ENCODE data around the gene URB2. TPM values are rescaled to one million over a fixed set of nuclear protein-coding genes. Genes with fewer than 3 reads are reported as not detected.

Gene URB2
- total and polyA plus RNA-seq, 2 experiments from 2014 or later, result 4.7 to 7.5 TPM

DNA sequence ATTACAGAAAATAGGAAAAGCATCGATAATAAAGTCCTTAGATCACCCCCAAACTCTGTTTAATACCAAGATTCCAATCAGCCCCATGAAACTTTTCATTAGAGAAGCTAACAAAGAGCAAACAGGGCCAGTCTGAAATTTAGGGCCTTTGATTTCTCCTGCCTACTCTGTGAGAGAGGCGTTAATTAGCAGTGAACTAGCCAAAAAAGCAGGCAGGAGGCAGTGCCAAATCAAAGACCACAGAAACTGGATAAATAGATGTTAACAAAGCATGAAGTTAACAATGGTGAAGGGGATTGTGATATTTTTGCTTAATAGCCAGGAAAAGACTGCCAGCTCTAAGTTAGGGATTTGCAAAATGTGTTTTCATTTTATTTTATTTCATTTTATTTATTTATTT, 11.3 kb upstream of the URB2 start:
- Histone ChIP-seq H3K4me1 (ENCODE audit: low read depth) (no peaks in the 10 kb centered on the region), H3K27ac (no peak overlapping the region), H3K36me3 (peaks cover 7% of the 10 kb centered on the region), H3K27me3 (no peaks in the 10 kb centered on the region), H3K4me3 (no peak overlapping the region), H3K9me3 (ENCODE audit: low read depth) (no peaks in the 10 kb centered on the region)
- DNase-seq (ENCODE audit: low read depth in 1 of 2, low spot score in 1 of 2), result no peak
- TF ChIP-seq, protein P1, sequence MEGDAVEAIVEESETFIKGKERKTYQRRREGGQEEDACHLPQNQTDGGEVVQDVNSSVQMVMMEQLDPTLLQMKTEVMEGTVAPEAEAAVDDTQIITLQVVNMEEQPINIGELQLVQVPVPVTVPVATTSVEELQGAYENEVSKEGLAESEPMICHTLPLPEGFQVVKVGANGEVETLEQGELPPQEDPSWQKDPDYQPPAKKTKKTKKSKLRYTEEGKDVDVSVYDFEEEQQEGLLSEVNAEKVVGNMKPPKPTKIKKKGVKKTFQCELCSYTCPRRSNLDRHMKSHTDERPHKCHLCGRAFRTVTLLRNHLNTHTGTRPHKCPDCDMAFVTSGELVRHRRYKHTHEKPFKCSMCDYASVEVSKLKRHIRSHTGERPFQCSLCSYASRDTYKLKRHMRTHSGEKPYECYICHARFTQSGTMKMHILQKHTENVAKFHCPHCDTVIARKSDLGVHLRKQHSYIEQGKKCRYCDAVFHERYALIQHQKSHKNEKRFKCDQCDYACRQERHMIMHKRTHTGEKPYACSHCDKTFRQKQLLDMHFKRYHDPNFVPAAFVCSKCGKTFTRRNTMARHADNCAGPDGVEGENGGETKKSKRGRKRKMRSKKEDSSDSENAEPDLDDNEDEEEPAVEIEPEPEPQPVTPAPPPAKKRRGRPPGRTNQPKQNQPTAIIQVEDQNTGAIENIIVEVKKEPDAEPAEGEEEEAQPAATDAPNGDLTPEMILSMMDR (IDR thresholded peaks at IDR 0.05; ENCODE audit: low read depth, low read length), result no peak

DNA sequence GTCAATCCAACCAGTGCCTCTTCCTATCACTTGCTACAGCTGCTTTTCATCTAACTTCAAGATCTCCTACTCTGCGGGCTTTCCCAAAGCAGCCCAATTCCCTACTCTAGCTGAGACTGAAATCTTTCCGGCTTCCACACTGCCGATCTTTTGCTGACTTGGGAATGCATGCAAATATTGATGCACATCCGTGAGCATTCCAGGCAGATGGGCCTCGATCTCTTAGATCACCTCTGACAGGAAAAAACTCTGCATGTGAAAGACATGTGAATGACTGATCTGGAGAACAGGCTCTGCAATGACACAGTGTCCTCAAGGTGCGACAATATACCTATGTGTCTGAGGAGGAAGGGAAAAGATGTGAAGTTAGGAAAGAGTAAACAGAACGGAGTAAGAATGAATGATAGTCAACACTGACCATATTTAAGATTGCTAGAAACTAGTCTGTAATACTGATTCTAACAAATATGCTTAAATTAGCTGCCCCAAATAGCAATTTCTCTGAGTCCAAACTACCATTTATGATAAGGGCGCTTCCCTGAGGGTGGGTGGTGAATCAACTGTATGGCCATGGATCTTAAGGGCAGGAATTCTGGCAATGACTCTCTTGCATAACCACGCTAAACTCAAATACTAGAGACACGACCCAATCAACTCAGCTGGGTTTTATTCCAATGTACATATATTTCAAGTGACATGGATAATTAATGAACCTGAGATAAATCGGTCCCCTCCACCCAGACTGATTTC, 8.5 kb upstream of the URB2 start:
- no peak for DNase-seq (ENCODE audit: low read depth in 1 of 2, low spot score in 1 of 2)
- H3K27me3 ChIP-seq, result no peaks in the 10 kb centered on the region
- TF ChIP-seq, protein P1 (IDR thresholded peaks at IDR 0.05; ENCODE audit: low read depth, low read length), result no peak
- H3K36me3 ChIP-seq, result no peaks in the 10 kb centered on the region
- H3K9me3 ChIP-seq (ENCODE audit: low read depth), result no peaks in the 10 kb centered on the region
- no peak overlapping the region for H3K27ac ChIP-seq
- no peak overlapping the region for H3K4me3 ChIP-seq
- no peaks in the 10 kb centered on the region for H3K4me1 ChIP-seq (ENCODE audit: low read depth)

DNA sequence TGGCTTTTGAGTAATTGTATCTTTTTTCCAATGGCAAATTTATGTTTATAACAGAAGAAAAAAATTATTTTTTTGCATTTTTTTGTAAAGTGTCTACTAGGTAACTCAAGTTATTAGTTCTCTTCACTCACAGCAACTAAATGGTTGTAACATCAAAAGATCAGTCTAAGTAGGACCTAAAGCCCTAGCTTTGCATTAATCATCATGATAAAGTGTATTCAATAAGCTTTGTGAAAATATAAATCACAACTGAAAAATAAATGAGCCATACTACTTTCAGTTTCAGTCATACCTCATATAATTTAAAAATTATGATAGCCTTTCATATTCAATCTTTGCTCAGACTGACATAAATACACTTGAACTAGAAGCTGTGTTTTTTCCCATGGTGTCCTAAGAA, 7.0 kb upstream of the URB2 start:
- Histone ChIP-seq H3K27ac (no peak overlapping the region), H3K27me3 (no peaks in the 10 kb centered on the region), H3K4me3 (no peak overlapping the region), H3K9me3 (ENCODE audit: low read depth) (no peaks in the 10 kb centered on the region), H3K36me3 (no peaks in the 10 kb centered on the region), H3K4me1 (ENCODE audit: low read depth) (no peaks in the 10 kb centered on the region)
- TF ChIP-seq, protein P1 (IDR thresholded peaks at IDR 0.05; ENCODE audit: low read depth, low read length), result no peak
- no peak for DNase-seq (ENCODE audit: low read depth in 1 of 2, low spot score in 1 of 2)

DNA sequence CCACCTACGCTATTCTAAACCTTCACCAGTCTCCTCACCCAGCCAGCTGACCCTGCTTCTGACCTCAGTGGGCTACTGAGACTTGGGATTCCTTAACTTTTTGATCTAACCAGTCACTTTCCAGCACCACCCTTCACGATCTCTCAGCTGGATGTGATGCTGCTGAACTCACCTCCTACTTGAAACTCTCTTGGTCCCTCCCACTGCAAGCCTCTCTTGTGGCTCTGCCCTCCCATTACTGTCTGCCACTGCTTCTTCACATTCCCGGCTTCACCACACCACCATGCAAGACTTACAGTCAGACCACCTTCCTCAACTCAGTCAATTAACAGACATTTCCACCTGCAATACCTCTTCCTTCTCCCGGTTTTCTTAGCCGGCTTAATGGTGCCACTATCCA, 6.4 kb upstream of the URB2 start:
- TF ChIP-seq, protein P1 (IDR thresholded peaks at IDR 0.05; ENCODE audit: low read depth, low read length), result no peak
- H3K36me3 ChIP-seq, result no peaks in the 10 kb centered on the region
- H3K4me1 ChIP-seq (ENCODE audit: low read depth), result peaks cover 3% of the 10 kb centered on the region
- H3K4me3 ChIP-seq, result no peak overlapping the region
- DNase-seq (ENCODE audit: low read depth in 1 of 2, low spot score in 1 of 2), result no peak
- H3K27me3 ChIP-seq, result no peaks in the 10 kb centered on the region
- H3K27ac ChIP-seq, result no peak overlapping the region
- no peaks in the 10 kb centered on the region for H3K9me3 ChIP-seq (ENCODE audit: low read depth)

DNA sequence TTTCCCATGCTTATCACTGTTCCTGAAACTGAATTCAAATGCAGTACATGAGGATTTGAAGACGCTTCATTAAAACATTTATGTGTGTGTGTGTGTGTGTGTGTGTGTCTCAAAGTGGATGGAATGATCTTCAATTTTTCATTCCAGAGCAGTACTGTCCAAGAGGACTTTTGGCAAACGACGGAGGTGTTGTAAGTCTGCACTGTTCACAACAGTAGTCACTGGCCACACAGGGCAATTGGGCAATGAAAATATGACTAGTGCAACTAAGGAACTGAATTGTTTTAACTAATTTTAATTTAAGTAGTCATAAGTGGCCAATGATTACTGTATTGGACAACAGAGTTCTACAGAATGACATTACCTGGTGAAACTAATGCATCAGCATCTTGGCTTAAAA, 5.2 kb upstream of the URB2 start:
- H3K9me3 ChIP-seq (ENCODE audit: low read depth), result no peaks in the 10 kb centered on the region
- TF ChIP-seq, protein P1 (IDR thresholded peaks at IDR 0.05; ENCODE audit: low read depth, low read length), result no peak
- no peaks in the 10 kb centered on the region for H3K27me3 ChIP-seq
- no peaks in the 10 kb centered on the region for H3K36me3 ChIP-seq
- H3K27ac ChIP-seq, result no peak overlapping the region
- no peak overlapping the region for H3K4me3 ChIP-seq
- peaks cover 6% of the 10 kb centered on the region for H3K4me1 ChIP-seq (ENCODE audit: low read depth)
- DNase-seq (ENCODE audit: low read depth in 1 of 2, low spot score in 1 of 2), result peak in 1 of 2 donors; percentile 80
